Measurements from ENCODE around the gene SLC24A4. TPM values are rescaled to one million over a fixed set of nuclear protein-coding genes. Genes with fewer than 3 reads are reported as not detected.

Gene SLC24A4
- total RNA-seq, 1 donor from 2014 or later = 0.34 TPM

GRCh38 chr14:92387578-92387977 is 64.6 kb downstream of the SLC24A4 start:
- no peak for TF ChIP-seq CTCF (IDR thresholded peaks at IDR 0.05; ENCODE audit: partially characterized antibody, unreplicated experiment)
- no peak for DNase-seq
- Mint-ChIP-seq H3K27ac (ENCODE audit: unreplicated experiment) (no peak overlapping the region), H3K27me3 (ENCODE audit: unreplicated experiment) (peaks cover 2% of the 10 kb centered on the region), H3K4me1 (ENCODE audit: low read depth, unreplicated experiment) (peaks cover 5% of the 10 kb centered on the region), H3K9me3 (ENCODE audit: unreplicated experiment) (no peaks in the 10 kb centered on the region), H3K4me3 (ENCODE audit: unreplicated experiment) (no peak overlapping the region), H3K36me3 (ENCODE audit: unreplicated experiment) (no peaks in the 10 kb centered on the region)

- Mint-ChIP-seq H3K27ac (ENCODE audit: unreplicated experiment) (no peak overlapping the region), H3K27me3 (ENCODE audit: unreplicated experiment) (peaks cover 2% of the 10 kb centered on the region), H3K9me3 (ENCODE audit: unreplicated experiment) (no peaks in the 10 kb centered on the region), H3K4me1 (ENCODE audit: low read depth, unreplicated experiment) (peaks cover 2% of the 10 kb centered on the region), H3K36me3 (ENCODE audit: unreplicated experiment) (no peaks in the 10 kb centered on the region), H3K4me3 (ENCODE audit: unreplicated experiment) (no peak overlapping the region)
- no peak for DNase-seq
- no peak for TF ChIP-seq CTCF (IDR thresholded peaks at IDR 0.05; ENCODE audit: partially characterized antibody, unreplicated experiment)
Observed at GRCh38 chr14:92389598-92390158, 66.7 kb downstream of the SLC24A4 start.

- Mint-ChIP-seq H3K27ac (ENCODE audit: unreplicated experiment) (no peak overlapping the region), H3K4me1 (ENCODE audit: low read depth, unreplicated experiment) (peaks cover 2% of the 10 kb centered on the region), H3K27me3 (ENCODE audit: unreplicated experiment) (peaks cover 4% of the 10 kb centered on the region), H3K36me3 (ENCODE audit: unreplicated experiment) (no peaks in the 10 kb centered on the region), H3K4me3 (ENCODE audit: unreplicated experiment) (no peak overlapping the region), H3K9me3 (ENCODE audit: unreplicated experiment) (no peaks in the 10 kb centered on the region)
- no peak for TF ChIP-seq CTCF (IDR thresholded peaks at IDR 0.05; ENCODE audit: partially characterized antibody, unreplicated experiment)
- no peak for DNase-seq
Observed at GRCh38 chr14:92391726-92392125, 68.8 kb downstream of the SLC24A4 start.

GRCh38 chr14:92392711-92393110 is 69.7 kb downstream of the SLC24A4 start:
- peaks cover 11% of the 10 kb centered on the region for H3K4me1 Mint-ChIP-seq (ENCODE audit: low read depth, unreplicated experiment)
- H3K9me3 Mint-ChIP-seq (ENCODE audit: unreplicated experiment) = no peaks in the 10 kb centered on the region
- H3K27me3 Mint-ChIP-seq (ENCODE audit: unreplicated experiment) = peaks cover 8% of the 10 kb centered on the region
- no peak overlapping the region for H3K27ac Mint-ChIP-seq (ENCODE audit: unreplicated experiment)
- no peaks in the 10 kb centered on the region for H3K36me3 Mint-ChIP-seq (ENCODE audit: unreplicated experiment)
- no peak overlapping the region for H3K4me3 Mint-ChIP-seq (ENCODE audit: unreplicated experiment)
- TF ChIP-seq CTCF (IDR thresholded peaks at IDR 0.05; ENCODE audit: partially characterized antibody, unreplicated experiment) = no peak
- no peak for DNase-seq

- Mint-ChIP-seq H3K9me3 (ENCODE audit: unreplicated experiment) (peaks cover under 1% of the 10 kb centered on the region), H3K4me3 (ENCODE audit: unreplicated experiment) (peak overlapping the region; percentile 43)
- peak; percentile 45 for DNase-seq
Observed at GRCh38 chr14:92397150-92397952, 74.4 kb downstream of the SLC24A4 start.

More at GRCh38 chr14:92397150-92397952, 74.4 kb downstream of the SLC24A4 start:
- Mint-ChIP-seq H3K36me3 (ENCODE audit: unreplicated experiment) (peaks cover 2% of the 10 kb centered on the region), H3K27me3 (ENCODE audit: unreplicated experiment) (peaks cover 6% of the 10 kb centered on the region), H3K27ac (ENCODE audit: unreplicated experiment) (peak overlapping the region; percentile 76), H3K4me1 (ENCODE audit: low read depth, unreplicated experiment) (peaks cover 15% of the 10 kb centered on the region)
- TF ChIP-seq CTCF (IDR thresholded peaks at IDR 0.05; ENCODE audit: partially characterized antibody, unreplicated experiment) = no peak

All from glutamatergic neuron (in vitro differentiated cells).